HCT116 (cell line): ENCODE measurements around the gene LRRC4C. TPM values are rescaled to one million over a fixed set of nuclear protein-coding genes. Genes with fewer than 3 reads are reported as not detected.

ENCODE experiments used
- ATAC-seq: fragments of 200-7000 bp; cut with Tn5 transposase; 2 replicates; pipeline ENCODE4 v1.9.1; 2020; ENCODE audit warnings: mild to moderate bottlenecking, moderate library complexity
- BruUV-seq: library from RNA; stranded (reverse); fragments of 400-500 nt; replicated peaks from 2 replicates; lab custom pipeline; 2021; lab: Mats Ljungman, UMichigan
- CTCF ChIA-PET: fragments of 300-600 bp; sonication (Branson Sonifier 250); formaldehyde crosslinking; loops from one replicate; lab custom pipeline; 2021; ENCODE audit warnings: antibody characterized with exemption; lab: Charles Lee
- POLR2A ChIA-PET: fragments of 300-600, 350-600 bp; sonication (Branson Sonifier 250); formaldehyde crosslinking; loops from one replicate; lab custom pipeline; 2021; ENCODE audit warnings: antibody characterized with exemption; lab: Charles Lee
- RAD21 ChIA-PET, 2 experiments: fragments of 300-600 bp; sonication (Branson Sonifier 250); formaldehyde crosslinking; loops; one replicate each; lab custom pipeline; 2023; ENCODE audit warnings: low total read pairs in 2 of 2; ENCODE audit not compliant: uncharacterized antibody in 2 of 2, unreplicated experiment in 2 of 2, low non-redundant PET in 1 of 2; lab: Charles Lee
- DNase-seq: peaks from one replicate; pipeline ENCODE4 v3.0.0-alpha.2; 2010; ENCODE audit warnings: low read depth, low spot score
- H2AFZ ChIP-seq: fragments of 200-600 bp; shearing (Covaris generic), sonication (generic); 2 replicates; pipeline ENCODE4 v1.6.1; 2017; ENCODE audit warnings: low read depth, mixed run types, mixed read lengths, antibody characterized with exemption, low read length; ENCODE audit not compliant: poor library complexity, severe bottlenecking
- H3K27ac ChIP-seq: 2 replicates; pipeline ENCODE4 v1.5.1; 2012; ENCODE audit warnings: low read depth, low read length
- H3K27me3 ChIP-seq: fragments of 200-600 bp; sonication (generic); 2 replicates; pipeline ENCODE4 v1.6.1; 2016; ENCODE audit warnings: mixed run types, low read length, mixed read lengths; ENCODE audit not compliant: insufficient read depth
- H3K36me3 ChIP-seq, 2 experiments: fragments of 200-500 bp in 1 of 2; fragments of 200-600 bp in 1 of 2; sonication (Bioruptor generic) in 1 of 2; sonication (generic) in 1 of 2; 2 replicates each; pipeline versions ENCODE4 v1.5.1 to v1.6.1; 2014 to 2016; ENCODE audit warnings: low read length in 2 of 2, inconsistent platforms in 1 of 2, mixed read lengths in 1 of 2, mixed run types in 1 of 2; ENCODE audit not compliant: insufficient read depth in 2 of 2, control insufficient read depth in 1 of 2
- H3K4me1 ChIP-seq, 2 experiments: fragments of 200-600 bp in 1 of 2; sonication (generic) in 1 of 2; 2 replicates each; pipeline versions ENCODE4 v1.5.1 to v1.6.1; 2012 to 2017; ENCODE audit warnings: low read length in 2 of 2, inconsistent platforms in 1 of 2, mild to moderate bottlenecking in 1 of 2, mixed read lengths in 1 of 2, mixed run types in 1 of 2, moderate library complexity in 1 of 2; ENCODE audit not compliant: insufficient read depth in 2 of 2, control insufficient read depth in 1 of 2
- H3K4me2 ChIP-seq: fragments of 200-600 bp; sonication (generic); 2 replicates; pipeline ENCODE4 v1.6.1; 2017; ENCODE audit warnings: mixed run types, low read length, mixed read lengths
- H3K4me3 ChIP-seq, 2 experiments: fragments of 200-600 bp in 1 of 2; sonication (generic) in 1 of 2; replicated peaks in 1 of 2; 2 replicates each; pipeline ENCODE4 v1.5.1; 2011 to 2016; ENCODE audit warnings: low read length in 2 of 2, control low read depth in 1 of 2, low read depth in 1 of 2, mild to moderate bottlenecking in 1 of 2, mixed read lengths in 1 of 2, mixed run types in 1 of 2
- H3K79me2 ChIP-seq: fragments of 200-600 bp; sonication (generic); 2 replicates; pipeline ENCODE4 v1.6.1; 2017; ENCODE audit warnings: mild to moderate bottlenecking, mixed run types, low read length, moderate library complexity, mixed read lengths; ENCODE audit not compliant: insufficient read depth
- H3K9ac ChIP-seq: fragments of 200-600 bp; sonication (generic); 2 replicates; pipeline ENCODE4 v1.6.1; 2016; ENCODE audit warnings: low read length, mixed read lengths
- H3K9me2 ChIP-seq: fragments of 200-600 bp; sonication (generic), shearing (Covaris generic); 2 replicates; pipeline ENCODE4 v1.6.1; 2017; ENCODE audit warnings: mixed run types, mild to moderate bottlenecking, moderate library complexity; ENCODE audit not compliant: insufficient read depth
- H3K9me3 ChIP-seq, 2 experiments: fragments of 200-500 bp in 1 of 2; fragments of 200-600 bp in 1 of 2; sonication (Bioruptor generic) in 1 of 2; sonication (generic) in 1 of 2; 2 replicates each; pipeline ENCODE4 v1.6.1; 2014 to 2017; ENCODE audit warnings: low read length in 2 of 2, mixed read lengths in 2 of 2, inconsistent platforms in 1 of 2, low read depth in 1 of 2, mild to moderate bottlenecking in 1 of 2, mixed run types in 1 of 2, moderate library complexity in 1 of 2; ENCODE audit not compliant: control insufficient read depth in 1 of 2, insufficient read depth in 1 of 2
- H4K20me1 ChIP-seq: fragments of 200-600 bp; sonication (generic), shearing (Covaris generic); 2 replicates; pipeline ENCODE4 v1.6.1; 2017; ENCODE audit warnings: mixed run types, mild to moderate bottlenecking, moderate library complexity; ENCODE audit not compliant: insufficient read depth
- CBX3 ChIP-seq: IDR thresholded peaks from 2 replicates; pipeline ENCODE4 v1.6.1; 2012; ENCODE audit warnings: low read depth
- EGR1 ChIP-seq: IDR thresholded peaks from 2 replicates; pipeline ENCODE4 v1.6.1; 2012; ENCODE audit warnings: low read depth
- EZH2phosphoT487 ChIP-seq: fragments of 200-600 bp; IDR thresholded peaks from 2 replicates; pipeline ENCODE4 v1.6.1; 2018; ENCODE audit warnings: antibody characterized with exemption, borderline replicate concordance
- JUND ChIP-seq: IDR thresholded peaks from 2 replicates; pipeline ENCODE4 v1.6.1; 2012
- POLR2AphosphoS5 ChIP-seq: IDR thresholded peaks from 2 replicates; pipeline ENCODE4 v1.6.1; 2011; ENCODE audit warnings: mild to moderate bottlenecking, low read depth, low read length, moderate library complexity
- SP1 ChIP-seq: IDR thresholded peaks from 2 replicates; pipeline ENCODE4 v1.6.1; 2012; ENCODE audit warnings: low read depth
- YY1 ChIP-seq: IDR thresholded peaks from 2 replicates; pipeline ENCODE4 v1.6.1; 2011; ENCODE audit warnings: low read length, low read depth, moderate library complexity, mild to moderate bottlenecking; ENCODE audit not compliant: insufficient replicate concordance; ENCODE audit errors: extremely low read depth
- intact Hi-C: fragments of 100-400 bp; cut with micrococcal nuclease; formaldehyde crosslinking; loops from 2 replicates; pipeline ENCODE4 v1.10.0; 2022
- total RNA-seq: library from RNA; stranded (reverse); gene quantifications from one replicate; pipeline ENCODE4 v1.2.1, GENCODE V29; 2021; ENCODE audit not compliant: unreplicated experiment
- TF ChIP-seq, protein P1 (sequence below): IDR thresholded peaks from 2 replicates; pipeline ENCODE4 v1.6.1; 2012
- TF ChIP-seq, protein P2 (sequence below), 3 experiments: fragments of 200-600 bp in 1 of 3; sonication (generic) in 1 of 3; IDR thresholded peaks in 2 of 3; conservative IDR thresholded peaks in 1 of 3; 2 replicates each; pipeline ENCODE4 v1.5.1; 2012 to 2017; ENCODE audit warnings: low read depth in 2 of 3, low read length in 2 of 3, antibody characterized with exemption in 1 of 3, borderline replicate concordance in 1 of 3, control low read depth in 1 of 3, mild to moderate bottlenecking in 1 of 3, mixed read lengths in 1 of 3, mixed run types in 1 of 3, moderate library complexity in 1 of 3; ENCODE audit not compliant: insufficient read depth in 1 of 3
- TF ChIP-seq, protein P3 (sequence below): IDR thresholded peaks from 2 replicates; pipeline ENCODE4 v1.6.1; 2012; ENCODE audit warnings: low read depth

LRRC4C gene
- total RNA-seq, 1 experiment from 2014 or later = not detected

DNA sequence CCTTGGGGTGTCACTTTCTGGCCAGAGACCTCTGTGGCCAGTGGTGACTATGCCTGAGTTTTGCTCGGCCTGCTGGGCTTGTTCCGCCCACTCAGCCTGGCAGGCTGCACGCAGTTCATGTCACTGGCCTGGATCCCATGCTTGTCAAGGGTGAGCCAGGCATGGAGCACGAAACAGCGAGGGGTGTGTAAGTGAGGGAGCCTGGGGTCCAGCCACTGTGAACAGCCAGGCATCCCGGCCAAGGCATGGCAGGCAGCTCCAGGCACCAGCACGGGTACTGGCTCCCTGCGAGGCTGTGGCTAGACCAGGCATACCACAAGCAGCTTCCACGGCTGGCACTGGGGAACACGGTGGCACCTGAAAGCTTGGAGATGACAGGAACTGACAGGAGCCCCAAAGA lies 214.3 kb downstream of the LRRC4C start:
- Histone ChIP-seq H4K20me1 (no peaks in the 10 kb centered on the region), H3K36me3 (no peaks in the 10 kb centered on the region), H3K79me2 (no peaks in the 10 kb centered on the region), H3K4me1 (no peaks in the 10 kb centered on the region), H3K4me3 (no peak overlapping the region), H3K9me3 (peaks cover 3 to 12% of the 10 kb centered on the region in 2 experiments; a peak in 2 of 4 replicates), H2AFZ (no peak overlapping the region), H3K27ac (no peak overlapping the region), H3K9me2 (no peaks in the 10 kb centered on the region), H3K4me2 (no peak overlapping the region), H3K27me3 (no peaks in the 10 kb centered on the region), H3K9ac (no peak overlapping the region)
- RAD21 ChIA-PET = no interaction called here
- no TSS peak for BruUV-seq
- TF ChIP-seq POLR2AphosphoS5 (no peak), JUND (no peak), EZH2phosphoT487 (no peak)
- TF ChIP-seq, protein P1, sequence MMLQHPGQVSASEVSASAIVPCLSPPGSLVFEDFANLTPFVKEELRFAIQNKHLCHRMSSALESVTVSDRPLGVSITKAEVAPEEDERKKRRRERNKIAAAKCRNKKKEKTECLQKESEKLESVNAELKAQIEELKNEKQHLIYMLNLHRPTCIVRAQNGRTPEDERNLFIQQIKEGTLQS = no peak
- CTCF ChIA-PET = no interaction called here
- no peak for DNase-seq
- no peak for ATAC-seq
- POLR2A ChIA-PET = no interaction called here
- intact Hi-C loops = no loop called here

DNA sequence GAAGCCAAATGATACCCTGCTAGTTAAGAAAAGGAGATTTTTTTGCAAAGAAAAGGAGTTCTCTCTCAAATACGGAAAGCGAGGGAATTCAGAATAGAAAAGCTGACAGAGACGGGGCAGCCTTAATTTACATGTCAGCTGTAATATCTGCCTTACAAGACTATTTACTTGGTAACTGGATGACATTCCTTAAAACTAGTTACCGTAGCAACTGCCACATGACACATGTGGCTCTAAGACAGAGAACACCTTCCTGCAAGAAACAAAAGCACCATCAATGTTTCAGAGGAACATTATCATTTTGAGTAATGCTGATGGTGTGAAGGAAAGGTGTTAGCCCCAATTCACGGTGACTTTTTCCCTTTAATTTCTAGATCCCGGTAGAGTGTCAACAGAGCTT lies 222.1 kb downstream of the LRRC4C start:
- H3K4me3 ChIP-seq = no peak overlapping the region
- CTCF ChIA-PET = no interaction called here
- H2AFZ ChIP-seq = no peak overlapping the region
- no peak overlapping the region for H3K9ac ChIP-seq
- BruUV-seq = no TSS peak
- TF ChIP-seq YY1 = no peak
- TF ChIP-seq, protein P2, sequence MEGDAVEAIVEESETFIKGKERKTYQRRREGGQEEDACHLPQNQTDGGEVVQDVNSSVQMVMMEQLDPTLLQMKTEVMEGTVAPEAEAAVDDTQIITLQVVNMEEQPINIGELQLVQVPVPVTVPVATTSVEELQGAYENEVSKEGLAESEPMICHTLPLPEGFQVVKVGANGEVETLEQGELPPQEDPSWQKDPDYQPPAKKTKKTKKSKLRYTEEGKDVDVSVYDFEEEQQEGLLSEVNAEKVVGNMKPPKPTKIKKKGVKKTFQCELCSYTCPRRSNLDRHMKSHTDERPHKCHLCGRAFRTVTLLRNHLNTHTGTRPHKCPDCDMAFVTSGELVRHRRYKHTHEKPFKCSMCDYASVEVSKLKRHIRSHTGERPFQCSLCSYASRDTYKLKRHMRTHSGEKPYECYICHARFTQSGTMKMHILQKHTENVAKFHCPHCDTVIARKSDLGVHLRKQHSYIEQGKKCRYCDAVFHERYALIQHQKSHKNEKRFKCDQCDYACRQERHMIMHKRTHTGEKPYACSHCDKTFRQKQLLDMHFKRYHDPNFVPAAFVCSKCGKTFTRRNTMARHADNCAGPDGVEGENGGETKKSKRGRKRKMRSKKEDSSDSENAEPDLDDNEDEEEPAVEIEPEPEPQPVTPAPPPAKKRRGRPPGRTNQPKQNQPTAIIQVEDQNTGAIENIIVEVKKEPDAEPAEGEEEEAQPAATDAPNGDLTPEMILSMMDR (IDR thresholded peaks at IDR 0.05 in 2 of 3, conservative IDR thresholded peaks at IDR 0.05 in 1 of 3; ENCODE audit: borderline replicate concordance in 1 of 3, insufficient read depth in 1 of 3, low read depth in 2 of 3, low read length in 2 of 3) = no peak
- TF ChIP-seq CBX3 = no peak
- no peak for TF ChIP-seq SP1
- TF ChIP-seq EZH2phosphoT487 = no peak
- TF ChIP-seq, protein P1 = no peak
- TF ChIP-seq, protein P3, sequence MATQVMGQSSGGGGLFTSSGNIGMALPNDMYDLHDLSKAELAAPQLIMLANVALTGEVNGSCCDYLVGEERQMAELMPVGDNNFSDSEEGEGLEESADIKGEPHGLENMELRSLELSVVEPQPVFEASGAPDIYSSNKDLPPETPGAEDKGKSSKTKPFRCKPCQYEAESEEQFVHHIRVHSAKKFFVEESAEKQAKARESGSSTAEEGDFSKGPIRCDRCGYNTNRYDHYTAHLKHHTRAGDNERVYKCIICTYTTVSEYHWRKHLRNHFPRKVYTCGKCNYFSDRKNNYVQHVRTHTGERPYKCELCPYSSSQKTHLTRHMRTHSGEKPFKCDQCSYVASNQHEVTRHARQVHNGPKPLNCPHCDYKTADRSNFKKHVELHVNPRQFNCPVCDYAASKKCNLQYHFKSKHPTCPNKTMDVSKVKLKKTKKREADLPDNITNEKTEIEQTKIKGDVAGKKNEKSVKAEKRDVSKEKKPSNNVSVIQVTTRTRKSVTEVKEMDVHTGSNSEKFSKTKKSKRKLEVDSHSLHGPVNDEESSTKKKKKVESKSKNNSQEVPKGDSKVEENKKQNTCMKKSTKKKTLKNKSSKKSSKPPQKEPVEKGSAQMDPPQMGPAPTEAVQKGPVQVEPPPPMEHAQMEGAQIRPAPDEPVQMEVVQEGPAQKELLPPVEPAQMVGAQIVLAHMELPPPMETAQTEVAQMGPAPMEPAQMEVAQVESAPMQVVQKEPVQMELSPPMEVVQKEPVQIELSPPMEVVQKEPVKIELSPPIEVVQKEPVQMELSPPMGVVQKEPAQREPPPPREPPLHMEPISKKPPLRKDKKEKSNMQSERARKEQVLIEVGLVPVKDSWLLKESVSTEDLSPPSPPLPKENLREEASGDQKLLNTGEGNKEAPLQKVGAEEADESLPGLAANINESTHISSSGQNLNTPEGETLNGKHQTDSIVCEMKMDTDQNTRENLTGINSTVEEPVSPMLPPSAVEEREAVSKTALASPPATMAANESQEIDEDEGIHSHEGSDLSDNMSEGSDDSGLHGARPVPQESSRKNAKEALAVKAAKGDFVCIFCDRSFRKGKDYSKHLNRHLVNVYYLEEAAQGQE = no peak
- no peak for TF ChIP-seq EGR1
- no peaks in the 10 kb centered on the region for H3K36me3 ChIP-seq
- H3K9me2 ChIP-seq = no peaks in the 10 kb centered on the region
- ATAC-seq (no peak), DNase-seq (no peak)
- no peak overlapping the region for H3K4me2 ChIP-seq
- RAD21 ChIA-PET = no interaction called here
- no peaks in the 10 kb centered on the region for H4K20me1 ChIP-seq
- no peaks in the 10 kb centered on the region for H3K4me1 ChIP-seq
- intact Hi-C loops = no loop called here
- no peaks in the 10 kb centered on the region for H3K79me2 ChIP-seq
- H3K27me3 ChIP-seq = no peaks in the 10 kb centered on the region
- POLR2A ChIA-PET = no interaction called here
- H3K9me3 ChIP-seq = peaks cover 6 to 15% of the 10 kb centered on the region in 2 experiments; a peak in 2 of 4 replicates
- no peak overlapping the region for H3K27ac ChIP-seq
